Hematopoietic multipotent progenitor cell treated with erythropoietin and hydrocortisone succinate and interleukin-3 and kit ligand, for 8 days (in vitro differentiated cells): ENCODE measurements around the gene AP1M2.
"Not testable (repeated sequence)": the region's sequence is repeated elsewhere in the genome, so short reads cannot be mapped to it uniquely, and the experiment has no call there.

Experiments used
- DNase-seq: peaks from one replicate; pipeline ENCODE4 v3.0.0-alpha.2; 2015

The AP1M2 gene

GRCh38 chr19:10600149-10600548 lies 13.0 kb upstream of the AP1M2 start:
- DNase-seq: no peak

GRCh38 chr19:10593820-10594637 lies 6.9 kb upstream of the AP1M2 start:
- DNase-seq: no peak

GRCh38 chr19:10593148-10593547 lies 6.0 kb upstream of the AP1M2 start:
- no peak for DNase-seq

GRCh38 chr19:10587839-10588150 lies 683 bp upstream of the AP1M2 start:
- DNase-seq: no peak

- DNase-seq: no peak
Observed at GRCh38 chr19:10586396-10586795, 716 bp downstream of the AP1M2 start.

GRCh38 chr19:10583036-10583776 lies 3.9 kb downstream of the AP1M2 start:
- DNase-seq: no peak

GRCh38 chr19:10582091-10582490 lies 5.0 kb downstream of the AP1M2 start:
- no peak for DNase-seq

GRCh38 chr19:10580979-10581631 lies 6.0 kb downstream of the AP1M2 start:
- peak; percentile 96 for DNase-seq

- DNase-seq: no peak
Observed at GRCh38 chr19:10577951-10578350, 9.2 kb downstream of the AP1M2 start.

GRCh38 chr19:10575011-10575716 lies 11.9 kb downstream of the AP1M2 start:
- no peak for DNase-seq

GRCh38 chr19:10574462-10574861 lies 12.7 kb downstream of the AP1M2 start:
- DNase-seq: no peak

GRCh38 chr19:10573793-10574192 lies 13.3 kb downstream of the AP1M2 start:
- not testable (repeated sequence) for DNase-seq

- DNase-seq: peak; percentile 99
Observed at GRCh38 chr19:10568826-10569651, 18.1 kb downstream of the AP1M2 start, which contains the start of gene CDKN2D. Gene CDKN2D (minus strand): TSS chr19:10568979. CDS start chr19:10568653, 326 bp downstream.

GRCh38 chr19:10568062-10568825 lies 18.9 kb downstream of the AP1M2 start:
- DNase-seq: no peak

GRCh38 chr19:10567656-10568055 lies 19.5 kb downstream of the AP1M2 start:
- DNase-seq: no peak

- peak; percentile 27 for DNase-seq
Observed at GRCh38 chr19:10566658-10567410, 20.3 kb downstream of the AP1M2 start.

- DNase-seq: peak; percentile 24
Observed at GRCh38 chr19:10566408-10566657, 20.8 kb downstream of the AP1M2 start.

- DNase-seq: peak; percentile 98
Observed at GRCh38 chr19:10565567-10566407, 21.3 kb downstream of the AP1M2 start, which contains the start of gene KRI1. Gene KRI1 (minus strand): TSS chr19:10566010. CDS start chr19:10565999, 11 bp downstream.

GRCh38 chr19:10565028-10565566 lies 22.0 kb downstream of the AP1M2 start:
- peak; percentile 85 for DNase-seq
